MCF 10A (cell line): Measurements from ENCODE around the gene TAGLN. TPM values are rescaled to one million over a fixed set of nuclear protein-coding genes. Genes with fewer than 3 reads are reported as not detected.

Experiments used
- BruUV-seq: library from RNA; stranded (reverse); fragments of 400-500 nt; replicated peaks from 2 replicates; lab custom pipeline; 2021; lab: Mats Ljungman, UMichigan
- CTCF ChIA-PET: fragments of 300-600 bp; sonication (Branson Sonifier 250); formaldehyde crosslinking; extraction: SDS; loops from one replicate; lab custom pipeline; 2021; ENCODE audit warnings: antibody characterized with exemption, inconsistent platforms; lab: Yijun Ruan, JAX
- POLR2A ChIA-PET: fragments of 300-600, 350-650 bp; sonication (Branson Sonifier 250); formaldehyde crosslinking; extraction: SDS; loops from one replicate; lab custom pipeline; 2020; ENCODE audit warnings: antibody characterized with exemption, inconsistent platforms; lab: Yijun Ruan, JAX
- DNase-seq: peaks from one replicate; pipeline ENCODE4 v3.0.0-alpha.2; 2018; ENCODE audit not compliant: unreplicated experiment
- H3K27ac Mint-ChIP-seq: one replicate; pipeline ENCODE4 v1.8.0; 2022; ENCODE audit warnings: mild to moderate bottlenecking, low read depth, mixed read lengths; ENCODE audit not compliant: unreplicated experiment
- H3K27me3 Mint-ChIP-seq: one replicate; pipeline ENCODE4 v1.8.0; 2022; ENCODE audit warnings: mixed read lengths; ENCODE audit not compliant: insufficient read depth, unreplicated experiment
- H3K36me3 Mint-ChIP-seq: one replicate; pipeline ENCODE4 v1.8.0; 2022; ENCODE audit warnings: mild to moderate bottlenecking, moderate library complexity, mixed read lengths; ENCODE audit not compliant: insufficient read depth, unreplicated experiment
- H3K4me1 Mint-ChIP-seq: one replicate; pipeline ENCODE4 v1.8.0; 2022; ENCODE audit warnings: mixed read lengths; ENCODE audit not compliant: insufficient read depth, unreplicated experiment
- H3K4me3 Mint-ChIP-seq: one replicate; pipeline ENCODE4 v1.8.0; 2022; ENCODE audit warnings: mild to moderate bottlenecking, moderate library complexity, mixed read lengths; ENCODE audit not compliant: unreplicated experiment
- H3K9me3 Mint-ChIP-seq: one replicate; pipeline ENCODE4 v1.8.0; 2022; ENCODE audit warnings: mixed read lengths; ENCODE audit not compliant: unreplicated experiment
- CTCF ChIP-seq: fragments of 200-600 bp; IDR thresholded peaks from one replicate; pipeline ENCODE4 v1.8.0; 2022; ENCODE audit warnings: antibody characterized with exemption, mild to moderate bottlenecking; ENCODE audit not compliant: unreplicated experiment
- intact Hi-C: fragments of 100-400 bp; cut with micrococcal nuclease; formaldehyde crosslinking; loops from 2 replicates; pipeline ENCODE4 v1.14.1; 2022
- total RNA-seq: library from RNA; stranded (reverse); gene quantifications from 2 replicates; pipeline ENCODE4 v1.2.3, GENCODE V29; 2022

The TAGLN gene
- total RNA-seq, 1 experiment from 2014 or later = 45.4 TPM

GRCh38 chr11:117197516-117198456, 1.4 kb upstream of the TAGLN start:
- DNase-seq = no peak
- Mint-ChIP-seq H3K9me3 (no peaks in the 10 kb centered on the region), H3K36me3 (peaks cover 1% of the 10 kb centered on the region), H3K4me3 (no peak overlapping the region), H3K27ac (no peak overlapping the region), H3K27me3 (no peaks in the 10 kb centered on the region), H3K4me1 (no peaks in the 10 kb centered on the region)
- TF ChIP-seq CTCF = peak; percentile 28
- ChIA-PET CTCF (interaction anchor here (1.1 to 1.5 kb wide), 3 partner anchors 14 to 29 kb away, joined by 3 to 12 read pairs (median 4); no protein-coding TSS in a partner anchor), POLR2A (interaction anchor here (0.6 to 0.9 kb wide), 3 partner anchors 11 to 389 kb away, joined by 3 to 6 read pairs (median 5); no protein-coding TSS in a partner anchor)
- intact Hi-C loops = no loop called here
- BruUV-seq = no TSS peak

GRCh38 chr11:117198613-117199012, 557 bp upstream of the TAGLN start:
- H3K4me3 Mint-ChIP-seq = peak overlapping the region; percentile 38
- intact Hi-C loops = no loop called here
- DNase-seq = no peak
- no peaks in the 10 kb centered on the region for H3K4me1 Mint-ChIP-seq
- CTCF ChIA-PET = no interaction called here
- H3K27me3 Mint-ChIP-seq = no peaks in the 10 kb centered on the region
- TF ChIP-seq CTCF = no peak
- no peaks in the 10 kb centered on the region for H3K9me3 Mint-ChIP-seq
- H3K27ac Mint-ChIP-seq = no peak overlapping the region
- no peaks in the 10 kb centered on the region for H3K36me3 Mint-ChIP-seq
- POLR2A ChIA-PET = interaction anchor here (0.7 to 0.9 kb wide), 3 partner anchors 19 to 390 kb away, joined by 3 to 6 read pairs (median 3); no protein-coding TSS in a partner anchor
- BruUV-seq = no TSS peak

- CTCF ChIA-PET = interaction anchor here (0.6 to 2.0 kb wide), 3 partner anchors 11 to 134 kb away, joined by 3 to 8 read pairs (median 4); no protein-coding TSS in a partner anchor
- no peaks in the 10 kb centered on the region for H3K9me3 Mint-ChIP-seq
- H3K27ac Mint-ChIP-seq = peak overlapping the region; percentile 59
- no peak for TF ChIP-seq CTCF
- BruUV-seq = no TSS peak
- H3K4me1 Mint-ChIP-seq = no peaks in the 10 kb centered on the region
- H3K4me3 Mint-ChIP-seq = no peak overlapping the region
- H3K27me3 Mint-ChIP-seq = no peaks in the 10 kb centered on the region
- no peak for DNase-seq
- POLR2A ChIA-PET = interaction anchor here (0.7 kb wide), 1 partner anchor 53 kb away, joined by 3 read pairs; no protein-coding TSS in a partner anchor
- intact Hi-C loops = no loop called here
- H3K36me3 Mint-ChIP-seq = peaks cover 7% of the 10 kb centered on the region
Observed at GRCh38 chr11:117199916-117200812, 994 bp downstream of the TAGLN start.
